Mucosa of gallbladder (tissue), 1 donor: ENCODE measurements around the gene IGFL4. TPM values are rescaled to one million over a fixed set of nuclear protein-coding genes. Genes with fewer than 3 reads are reported as not detected.
"Not testable (repeated sequence)": the region's sequence is repeated elsewhere in the genome, so short reads cannot be mapped to it uniquely, and the experiment has no call there.

Experiments
- DNase-seq: peaks from one replicate; pipeline ENCODE4 v3.0.0-alpha.2; 2020; ENCODE audit warnings: low spot score
- total RNA-seq: library from RNA; stranded (reverse); gene quantifications from one replicate; pipeline ENCODE4 v1.2.1, GENCODE V29; 2021
- donor health status: DM: no; HTN: no; CAD: no.

The IGFL4 gene
- total RNA-seq: not detected

DNA sequence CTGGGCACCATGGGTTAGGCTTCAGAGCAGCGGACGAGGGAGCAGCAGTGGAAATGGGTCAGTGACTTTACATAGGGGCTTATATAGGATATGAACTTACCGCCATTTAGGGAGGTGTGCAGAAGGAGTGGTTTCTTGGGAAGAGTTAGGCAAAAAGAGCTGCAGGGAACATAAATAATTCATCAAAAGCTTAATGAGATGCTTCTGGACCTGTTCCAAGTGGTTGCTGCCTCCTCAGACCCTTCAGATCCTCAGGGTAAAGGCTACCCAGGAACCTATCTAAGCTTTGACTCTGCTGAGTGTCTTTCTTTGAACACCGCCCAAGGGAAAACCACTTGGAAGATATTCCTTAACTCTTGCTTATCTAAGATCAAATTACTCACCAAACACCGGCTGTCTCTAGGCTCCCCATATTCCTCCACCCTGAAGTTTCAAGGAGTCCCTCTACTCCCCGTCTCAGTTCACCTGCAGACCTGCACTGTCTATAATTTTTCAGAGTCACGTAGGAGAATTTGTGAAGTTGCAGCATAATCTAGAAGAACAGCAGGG lies at the start of gene IGFL4:
TSS of gene IGFL4 (minus strand) at position 51 of the 549 bp plus-strand sequence. CDS start at position 11, 40 bp downstream.
- DNase-seq: no peak

DNA sequence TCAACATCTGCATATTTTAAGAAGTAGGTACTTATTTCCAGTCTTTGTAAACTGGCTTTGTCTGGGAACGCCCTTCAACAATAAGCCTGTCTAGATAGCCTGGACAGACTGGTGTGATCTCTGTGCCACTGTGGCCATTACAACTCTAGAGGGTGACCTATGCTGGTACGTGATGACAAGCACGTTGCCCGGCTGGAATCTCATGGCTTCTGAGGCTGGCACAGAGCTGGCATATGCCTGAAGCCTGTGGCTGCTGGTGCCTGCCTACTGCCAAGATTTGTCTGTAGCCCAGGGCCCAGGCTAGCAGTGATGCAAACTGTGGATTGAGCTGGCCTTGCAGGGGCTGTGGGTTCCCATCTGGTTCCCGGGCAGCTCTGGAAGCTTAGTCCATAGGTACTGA lies 49.6 kb upstream of the IGFL4 start:
- DNase-seq: no peak

DNA sequence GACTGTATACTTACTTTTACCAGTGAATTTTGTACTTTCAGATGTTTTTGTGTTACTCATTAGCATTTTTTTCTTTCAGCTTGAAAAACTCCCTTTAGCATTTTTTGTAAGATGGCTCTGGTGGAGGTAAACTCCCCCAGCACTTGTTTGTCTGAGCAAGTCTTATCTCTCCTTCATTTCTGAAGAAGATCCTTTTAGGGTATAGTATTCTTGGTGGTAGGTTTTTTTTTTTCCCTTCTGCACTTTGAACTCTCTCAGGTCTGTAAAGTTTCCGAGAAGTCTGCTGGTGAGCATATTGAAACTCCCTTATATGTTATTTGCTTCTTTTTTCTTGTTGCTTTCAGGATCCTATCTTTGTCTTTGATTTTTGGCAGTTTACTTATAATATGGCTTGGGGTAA lies 48.6 kb upstream of the IGFL4 start:
- DNase-seq: no peak

DNA sequence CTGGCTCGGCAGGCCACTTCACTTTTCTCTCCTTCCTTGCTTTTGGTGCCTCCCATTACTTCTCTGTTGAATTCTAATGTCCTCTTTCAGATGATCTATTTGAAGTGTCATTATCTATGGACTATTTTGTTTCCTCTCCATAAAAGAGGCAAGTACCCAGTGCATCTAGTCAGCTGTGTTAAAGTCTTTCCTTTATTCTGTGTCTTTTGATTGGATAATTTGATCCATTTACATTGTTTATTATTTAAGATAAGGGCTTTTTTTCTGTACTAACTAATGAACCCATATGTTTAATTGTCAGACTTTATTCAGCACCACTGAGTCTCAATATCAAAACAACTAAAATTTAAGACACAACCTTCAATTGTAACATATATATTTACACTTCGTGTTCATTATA lies 47.3 kb upstream of the IGFL4 start:
- no peak for DNase-seq

DNA sequence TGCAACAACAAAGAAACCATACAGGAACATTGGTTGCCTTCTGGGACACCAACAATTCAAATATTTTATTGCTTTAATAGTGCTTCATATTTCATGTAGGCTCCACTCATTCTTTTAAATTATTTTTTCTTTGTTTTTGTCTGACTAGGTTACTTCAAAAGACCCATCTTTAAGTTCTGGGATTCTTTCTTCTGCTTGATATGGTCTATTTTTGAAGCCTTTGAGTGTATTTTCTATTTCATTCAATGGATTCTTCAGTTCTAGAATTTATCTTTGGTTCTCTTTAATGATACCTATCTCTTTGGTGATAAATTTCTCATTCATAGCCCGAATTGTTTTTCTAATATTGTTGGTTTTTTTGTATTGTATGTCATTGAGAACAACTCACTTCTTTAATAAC lies 45.1 kb upstream of the IGFL4 start:
- DNase-seq: no peak

DNA sequence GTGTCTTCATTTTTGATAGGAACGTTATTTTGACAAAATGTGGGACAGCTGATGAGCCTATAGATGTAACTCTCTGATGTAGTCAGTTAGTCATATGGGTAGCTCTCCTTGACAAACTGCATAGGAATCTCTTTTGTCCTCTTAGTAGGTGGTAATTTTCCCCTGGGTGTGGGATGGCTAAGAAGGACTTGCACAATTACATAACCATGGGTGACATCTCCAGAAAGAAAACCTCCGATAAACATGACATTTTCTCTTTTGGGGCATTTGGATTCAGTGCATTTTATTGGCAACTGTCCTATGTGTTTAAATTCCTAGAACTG lies 41.9 kb upstream of the IGFL4 start:
- DNase-seq: no peak

DNA sequence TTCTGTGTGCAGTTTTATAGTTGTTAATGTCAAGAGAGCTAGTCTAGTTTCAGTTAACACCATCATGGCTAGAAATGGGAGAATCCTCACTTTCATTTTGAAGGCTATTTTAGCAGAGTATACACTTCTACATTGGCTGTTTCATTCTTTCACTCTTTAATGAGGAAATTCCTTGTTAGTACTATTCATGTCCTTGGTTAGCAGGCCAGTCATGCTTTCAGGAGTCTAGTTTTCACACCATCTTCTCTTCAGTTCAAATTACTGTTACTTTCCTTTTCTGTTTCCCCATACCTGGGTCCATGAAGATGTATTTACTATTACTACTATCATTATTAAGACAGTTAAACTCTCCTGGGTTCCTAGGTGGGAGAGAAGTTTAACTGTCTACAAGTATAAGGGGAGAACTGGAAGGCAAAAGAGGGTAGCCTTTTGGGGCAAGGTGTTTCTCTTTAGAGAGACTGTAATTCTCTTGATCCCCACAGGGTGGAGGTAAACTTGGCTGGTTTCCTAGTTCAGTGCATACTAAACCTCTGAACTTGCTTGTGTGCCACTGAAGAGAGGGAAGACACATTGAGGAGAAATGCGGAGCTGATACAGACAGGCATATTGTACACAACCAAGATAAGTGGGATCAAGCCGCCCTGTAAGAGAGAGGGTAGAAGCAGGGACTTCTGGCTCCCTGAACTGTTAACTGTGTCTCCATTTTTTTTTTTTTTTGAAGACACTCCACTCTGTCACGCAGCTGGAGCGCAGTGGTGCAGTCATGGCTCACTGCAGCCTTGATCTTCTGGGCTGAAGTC lies 41.3 kb upstream of the IGFL4 start:
- peak; percentile 20 for DNase-seq

DNA sequence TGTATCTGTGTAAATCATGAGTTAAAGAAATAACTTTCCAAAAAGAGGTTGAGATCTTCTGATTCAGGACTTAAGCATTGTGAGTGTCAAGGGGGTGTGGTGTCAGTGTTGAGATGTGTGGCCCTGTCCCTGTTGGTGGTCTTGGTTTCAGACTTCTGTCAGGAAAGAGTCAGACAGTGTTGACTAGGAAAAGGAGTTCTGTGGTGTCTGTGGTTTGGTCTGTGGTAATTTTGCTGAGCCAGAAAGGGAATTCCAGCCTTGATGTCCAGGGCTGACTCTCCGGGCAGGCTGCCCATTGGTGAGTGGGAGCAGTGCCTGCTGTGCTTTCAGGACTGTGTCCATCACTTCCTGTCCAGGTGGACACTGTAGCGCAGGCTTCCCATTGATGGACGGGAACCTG lies 39.8 kb upstream of the IGFL4 start:
- DNase-seq: no peak

DNA sequence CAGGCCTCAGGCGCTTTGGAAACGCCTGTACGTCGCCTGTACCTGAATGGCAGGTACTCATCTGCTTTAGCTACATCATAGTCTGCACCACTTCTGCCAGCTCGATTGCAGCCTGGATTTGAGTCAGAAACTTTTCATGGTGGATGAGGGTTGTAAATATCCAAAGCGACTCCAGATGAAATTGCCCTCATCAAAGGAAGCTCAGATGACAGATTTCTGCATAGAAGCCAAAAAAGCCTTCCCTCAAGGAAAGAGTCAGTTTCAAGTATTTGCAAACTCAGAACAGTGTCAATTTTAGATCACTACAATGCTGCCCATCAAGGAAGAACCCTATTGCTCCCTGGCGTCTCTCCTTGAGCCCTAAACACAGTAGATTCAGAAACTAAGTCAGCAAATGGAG lies 38.8 kb upstream of the IGFL4 start:
- DNase-seq: no peak

DNA sequence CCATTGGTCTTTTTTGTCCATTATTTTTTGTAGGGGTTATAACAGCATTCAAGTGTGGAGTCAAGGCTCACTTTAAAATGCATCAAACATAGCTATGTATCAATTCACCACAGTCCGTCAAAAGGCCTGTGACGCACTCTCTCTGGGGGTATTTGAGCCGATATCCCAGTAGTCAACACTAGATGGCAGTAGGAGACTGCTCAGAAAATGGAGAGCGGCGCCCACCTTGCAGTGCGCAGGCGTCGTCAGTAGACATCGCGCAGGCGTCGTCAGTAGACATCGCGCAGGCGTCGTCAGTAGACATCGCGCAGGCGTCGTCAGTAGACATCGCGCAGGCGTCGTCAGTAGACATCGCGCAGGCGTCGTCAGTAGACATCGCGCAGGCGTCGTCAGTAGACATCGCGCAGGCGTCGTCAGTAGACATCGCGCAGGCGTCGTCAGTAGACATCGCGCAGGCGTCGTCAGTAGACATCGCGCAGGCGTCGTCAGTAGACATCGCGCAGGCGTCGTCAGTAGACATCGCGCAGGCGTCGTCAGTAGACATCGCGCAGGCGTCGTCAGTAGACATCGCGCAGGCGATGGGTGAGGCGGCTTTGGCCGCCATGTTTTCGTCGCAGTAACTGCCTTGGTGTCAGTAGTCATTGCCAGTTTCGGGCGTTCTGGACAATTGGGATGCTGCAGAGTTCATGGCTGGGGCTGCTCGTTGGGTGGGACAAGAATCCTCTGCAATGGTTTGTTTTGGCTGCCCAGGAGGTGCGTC lies 38.0 kb upstream of the IGFL4 start:
- not testable (repeated sequence) for DNase-seq

DNA sequence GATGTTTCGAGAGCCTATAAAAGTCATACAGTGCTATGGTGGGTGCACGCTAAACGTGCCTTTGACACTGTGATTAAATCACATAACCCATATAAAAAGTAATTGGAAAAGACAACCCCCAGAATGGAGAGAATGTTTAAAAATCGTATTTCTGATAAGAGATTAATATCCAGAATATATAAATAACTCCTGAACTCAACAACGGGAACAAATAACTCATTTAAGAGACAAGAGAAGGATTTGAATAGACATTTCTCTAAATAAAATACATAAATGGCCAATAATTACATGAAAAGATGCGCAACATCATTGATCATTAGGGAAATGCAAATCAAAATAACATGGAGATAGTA lies 37.0 kb upstream of the IGFL4 start:
- no peak for DNase-seq

DNA sequence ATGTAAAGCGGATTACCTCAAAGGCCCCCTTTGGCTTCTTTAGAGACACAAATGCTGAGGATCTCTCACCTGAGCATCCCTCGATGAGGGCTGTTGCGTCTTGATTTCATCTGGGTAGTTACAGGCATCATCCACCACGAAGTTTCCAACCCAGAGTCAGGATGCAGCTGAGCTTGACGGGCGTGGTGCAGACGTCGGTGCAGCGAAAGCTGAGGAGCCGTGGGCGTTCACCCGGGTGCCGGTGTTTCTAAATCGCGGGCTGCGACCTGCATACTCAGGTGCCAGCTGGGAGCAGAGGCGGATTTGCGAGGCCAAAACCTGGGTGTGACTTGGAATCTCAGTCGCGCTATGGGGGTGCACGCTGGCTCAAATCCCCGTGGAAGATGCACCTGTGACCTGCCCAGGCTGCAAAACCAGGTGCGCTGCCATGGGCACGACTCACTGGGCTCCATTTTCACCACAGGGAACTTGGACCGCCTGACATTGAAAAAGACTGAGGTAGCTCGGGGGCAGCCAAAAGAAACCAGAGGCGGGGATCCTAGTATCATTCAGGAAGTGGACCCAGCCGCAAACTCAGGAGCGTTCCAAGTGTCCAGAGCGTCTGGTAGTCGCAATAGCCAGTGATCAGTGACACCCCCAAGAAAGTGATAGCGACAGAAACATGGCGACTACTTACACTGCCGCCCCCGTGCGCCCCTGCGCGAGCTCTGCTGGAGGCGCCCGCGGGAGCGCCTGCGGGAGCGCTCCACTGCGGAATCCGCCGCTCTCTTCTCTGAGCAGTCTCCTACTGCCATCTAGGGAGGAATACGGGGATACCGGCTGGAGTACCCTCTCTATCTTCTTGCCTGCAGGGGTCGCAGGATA lies 36.4 kb upstream of the IGFL4 start:
- peak; percentile 30 for DNase-seq

DNA sequence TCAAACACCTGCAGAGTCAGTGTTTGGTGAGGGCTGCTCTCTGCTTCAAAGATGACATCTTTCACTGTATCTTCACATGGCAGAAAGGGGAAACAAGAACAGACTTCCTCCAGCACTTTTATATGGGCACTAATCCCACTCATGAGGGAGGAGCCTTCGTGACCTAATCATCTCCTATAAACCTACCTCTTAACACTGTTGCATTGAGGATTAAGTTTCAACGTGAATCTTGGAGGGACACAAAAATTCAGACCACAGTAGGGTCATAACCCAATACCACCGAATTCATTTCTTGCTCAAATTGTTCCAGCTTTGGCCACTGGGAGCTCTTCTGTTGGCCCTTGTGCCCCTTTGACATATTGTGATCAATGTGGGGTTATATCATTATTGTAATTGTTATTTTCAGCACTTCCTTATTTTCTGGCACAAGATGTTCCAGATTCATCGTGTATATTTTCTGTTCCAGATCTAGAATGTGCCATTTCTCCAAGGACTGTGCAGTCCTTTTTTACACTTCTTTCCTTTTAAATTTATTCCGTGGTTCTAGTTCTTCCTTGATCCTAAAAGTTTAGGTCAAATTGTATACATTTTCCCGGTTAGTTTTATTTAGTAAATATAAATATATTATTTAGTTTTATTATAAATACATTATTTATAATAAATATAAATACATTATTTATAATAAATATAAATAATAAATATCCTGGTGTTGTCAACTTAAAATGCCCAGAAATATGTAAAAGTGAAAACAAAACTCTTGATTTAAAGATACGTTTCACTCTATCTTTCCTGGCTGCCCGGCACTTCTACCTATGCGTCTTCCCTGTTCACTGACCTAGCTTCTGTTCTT lies 35.5 kb upstream of the IGFL4 start:
- no peak for DNase-seq

DNA sequence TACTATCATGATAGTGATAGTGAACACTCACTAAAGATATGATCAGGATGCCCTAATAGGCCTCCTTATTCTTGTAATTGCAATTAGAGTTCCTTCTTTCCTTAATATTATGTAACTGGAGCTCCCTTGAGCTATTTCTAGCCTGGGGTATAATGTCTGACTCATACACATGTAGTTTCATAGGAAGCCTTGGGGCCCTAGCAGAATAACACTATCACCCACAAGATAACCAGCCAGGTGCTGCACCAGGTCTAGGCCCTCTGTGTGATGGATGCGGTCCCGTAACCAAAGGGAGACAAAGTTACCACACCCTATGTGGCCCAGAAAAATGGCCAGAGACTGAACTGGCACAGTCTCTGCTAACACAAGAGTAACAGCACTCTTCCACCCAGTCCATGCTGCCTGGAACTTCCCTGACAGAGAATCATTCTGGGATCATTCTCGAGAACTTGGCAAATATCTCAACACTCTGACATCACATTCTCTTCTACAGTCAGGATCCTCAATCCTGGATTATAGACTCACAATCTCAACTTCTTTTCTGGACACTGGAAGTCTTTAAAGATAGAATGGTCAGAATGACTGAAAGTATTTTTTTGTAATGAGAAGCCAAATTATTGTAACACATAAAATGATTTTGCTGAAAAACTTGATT lies 32.6 kb upstream of the IGFL4 start:
- no peak for DNase-seq

DNA sequence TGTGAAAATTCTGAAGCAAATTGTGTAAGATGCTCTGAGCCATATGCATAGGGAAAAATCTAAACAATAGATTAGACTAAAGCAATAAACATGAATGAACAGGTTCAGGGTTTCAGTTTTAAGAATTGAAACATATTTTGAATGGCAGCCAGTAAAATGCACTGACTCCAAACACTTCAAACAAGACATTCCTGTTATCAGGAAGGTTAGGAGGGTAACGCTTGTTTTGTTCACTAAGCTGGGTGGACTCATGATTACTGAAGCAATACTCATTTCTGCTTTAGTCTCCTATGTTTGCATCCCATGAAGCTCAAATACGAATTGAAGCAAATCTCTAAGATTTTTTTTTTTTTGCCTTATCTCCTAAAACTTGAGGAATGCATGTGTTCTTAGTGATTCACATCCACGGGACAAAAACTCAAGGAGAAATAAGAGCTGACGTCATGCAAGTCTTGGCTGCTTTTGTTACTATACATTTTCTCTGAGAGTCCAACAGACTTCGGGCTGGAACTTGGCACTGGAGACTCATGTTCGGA lies 29.1 kb upstream of the IGFL4 start:
- DNase-seq: no peak

DNA sequence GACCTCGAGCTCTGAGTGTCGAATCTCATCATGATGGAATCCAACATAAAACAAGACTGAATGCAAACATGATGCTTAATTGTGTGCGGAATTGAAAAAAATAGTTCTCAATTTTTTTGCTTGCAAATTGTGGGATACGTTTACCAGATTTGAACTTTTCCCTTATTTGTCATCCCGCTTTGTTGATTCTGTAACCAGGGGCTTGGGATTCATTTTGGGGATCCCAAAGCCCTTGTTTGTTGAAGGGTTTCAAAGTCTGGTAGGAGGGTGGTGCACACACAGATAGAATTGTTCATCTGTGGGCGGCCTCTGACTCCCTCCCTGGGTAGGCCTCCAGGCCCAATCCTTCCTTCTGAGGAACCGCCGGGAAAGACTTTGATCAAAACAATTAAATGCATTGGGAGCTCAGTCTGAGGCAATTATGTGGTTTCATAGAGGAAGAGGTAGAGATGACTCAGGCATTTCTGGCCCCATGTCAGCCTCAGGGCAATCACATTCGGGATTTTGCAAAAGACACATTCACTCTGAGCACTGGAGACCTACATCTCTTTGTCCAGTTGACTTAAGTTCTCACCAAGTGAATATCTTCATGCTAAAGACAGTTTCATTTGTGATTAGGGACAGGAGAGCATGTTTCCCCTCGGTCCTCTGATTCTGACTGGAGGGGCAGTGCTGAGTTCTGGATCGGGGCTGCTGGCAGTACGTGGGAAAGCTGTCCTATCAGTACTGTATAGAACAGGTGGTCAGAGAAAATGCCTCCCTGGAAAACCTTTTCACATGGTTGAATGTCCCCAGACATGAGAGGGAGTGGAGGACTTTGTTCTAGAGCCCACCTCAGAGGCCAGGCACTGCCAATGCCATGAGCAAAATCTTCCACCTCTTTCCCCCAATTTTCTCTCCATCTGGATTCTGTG lies 27.8 kb upstream of the IGFL4 start:
- no peak for DNase-seq

DNA sequence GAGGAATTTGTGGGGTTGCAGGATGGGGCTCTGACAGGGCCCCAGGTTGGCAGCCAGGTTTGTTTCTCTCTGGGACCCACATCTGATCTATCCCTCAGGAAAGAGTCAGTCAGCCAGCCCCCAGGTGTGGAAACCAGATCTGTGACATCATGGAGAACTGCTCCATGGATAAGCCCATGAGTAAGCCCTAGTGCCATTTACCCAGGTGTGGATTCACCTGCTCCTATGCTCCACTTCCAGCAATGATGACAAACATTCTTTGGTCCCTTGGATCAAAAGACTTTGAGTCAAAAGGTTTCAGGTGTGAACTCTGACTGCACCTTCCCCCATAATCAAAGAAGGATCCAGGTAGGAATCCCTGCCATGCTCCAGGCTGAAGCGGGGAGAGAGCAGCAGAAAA lies 26.9 kb upstream of the IGFL4 start:
- DNase-seq: no peak

DNA sequence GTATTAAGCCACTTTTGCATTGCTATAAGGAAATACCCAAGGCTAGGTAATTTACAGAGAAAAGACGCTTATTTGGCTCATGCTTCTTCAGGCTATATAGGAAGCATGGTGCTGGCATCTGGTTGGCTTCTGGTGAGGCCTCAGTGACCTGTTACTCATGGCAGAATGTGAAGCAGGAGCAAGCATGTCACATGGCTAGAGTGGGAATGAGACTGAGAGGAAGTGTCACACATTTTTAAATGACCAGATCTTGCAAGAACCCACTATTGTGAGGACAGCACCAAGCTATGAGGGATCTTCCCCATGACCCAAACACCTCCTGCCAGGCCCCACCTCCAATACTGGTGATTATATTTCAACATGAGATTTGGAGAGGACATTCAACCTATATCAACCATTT lies 25.7 kb upstream of the IGFL4 start:
- no peak for DNase-seq

DNA sequence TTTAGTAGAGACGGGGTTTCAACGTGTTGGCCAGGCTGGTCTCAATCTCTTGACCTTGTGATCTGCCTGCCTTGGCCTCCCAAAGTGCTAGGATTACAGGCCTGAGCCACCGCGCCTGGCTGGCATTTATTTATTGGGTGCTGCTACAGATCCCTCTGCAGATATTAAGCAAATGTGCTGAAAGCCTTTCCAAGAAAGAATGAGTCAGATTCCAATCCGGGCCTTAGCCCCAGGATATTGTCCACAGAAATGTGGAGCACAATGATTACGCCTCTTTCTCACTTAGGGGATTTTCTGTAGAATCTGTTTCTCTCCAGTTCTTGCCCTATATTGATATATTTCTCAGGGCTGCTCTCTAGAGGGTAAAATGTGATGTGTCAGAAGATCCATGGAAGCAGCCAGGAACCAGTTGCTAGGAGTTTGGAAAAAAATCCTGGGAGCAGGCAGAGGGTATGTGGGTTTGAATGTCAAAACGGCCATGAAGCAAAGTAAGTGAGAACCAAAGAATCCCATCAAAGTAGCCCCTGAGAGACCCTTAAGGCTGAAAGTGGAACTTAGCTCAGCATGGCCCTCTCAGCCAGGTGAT lies 24.8 kb upstream of the IGFL4 start:
- DNase-seq: no peak
